Measurements from ENCODE around the gene GNB1. TPM values are rescaled to one million over a fixed set of nuclear protein-coding genes. Genes with fewer than 3 reads are reported as not detected.
A peak's percentile ranks its signal among the peaks of the same experiment; 100 is the strongest.
"Not testable (repeated sequence)": the region's sequence is repeated elsewhere in the genome, so short reads cannot be mapped to it uniquely, and the experiment has no call there.

The GNB1 gene
- total and polyA plus RNA-seq, 7 donors: 32.3 to 100 (median 70.1) TPM

DNA sequence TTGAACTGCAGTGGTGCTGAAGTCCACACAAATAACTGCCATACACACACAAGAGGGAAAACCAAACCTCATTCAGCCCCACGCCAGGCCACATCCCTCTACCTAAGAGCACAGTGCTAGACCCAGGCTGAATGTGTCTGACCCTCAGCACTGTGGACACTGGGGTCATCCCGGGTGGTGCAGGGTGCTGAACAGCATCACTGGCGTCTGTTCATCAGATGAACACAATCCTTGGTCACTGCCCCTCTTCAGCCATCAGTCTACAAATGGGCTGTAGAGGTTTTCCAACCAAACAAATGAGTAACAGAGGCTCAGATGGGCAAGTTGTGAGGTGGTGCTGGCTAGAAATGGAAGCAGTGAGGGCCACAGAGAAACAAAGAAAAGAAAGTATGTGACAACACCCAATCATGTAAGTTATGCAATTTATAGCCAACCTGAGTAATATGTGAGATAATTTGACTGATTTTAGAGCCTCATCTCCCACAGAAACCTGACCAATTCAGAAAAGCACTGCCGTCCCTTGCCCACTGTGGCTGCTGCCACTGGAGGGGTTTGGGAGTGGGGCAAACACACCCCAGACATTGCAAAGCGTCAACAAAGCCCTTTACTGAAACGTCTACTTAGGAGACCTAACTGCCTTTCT lies 27.9 kb downstream of the GNB1 start:
- no peak for DNase-seq
- Histone ChIP-seq H3K4me1 (peaks cover 54% of the 10 kb centered on the region), H3K27me3 (ENCODE audit: insufficient read depth in 3 of 3, low read length in 2 of 3) (no peaks in the 10 kb centered on the region), H3K36me3 (ENCODE audit: insufficient read depth in 1 of 2, low read depth in 1 of 2) (no peaks in the 10 kb centered on the region), H3K9me3 (no peaks in the 10 kb centered on the region), H3K4me3 (no peak overlapping the region), H3K27ac (no peak overlapping the region)
- TF ChIP-seq, protein P1, sequence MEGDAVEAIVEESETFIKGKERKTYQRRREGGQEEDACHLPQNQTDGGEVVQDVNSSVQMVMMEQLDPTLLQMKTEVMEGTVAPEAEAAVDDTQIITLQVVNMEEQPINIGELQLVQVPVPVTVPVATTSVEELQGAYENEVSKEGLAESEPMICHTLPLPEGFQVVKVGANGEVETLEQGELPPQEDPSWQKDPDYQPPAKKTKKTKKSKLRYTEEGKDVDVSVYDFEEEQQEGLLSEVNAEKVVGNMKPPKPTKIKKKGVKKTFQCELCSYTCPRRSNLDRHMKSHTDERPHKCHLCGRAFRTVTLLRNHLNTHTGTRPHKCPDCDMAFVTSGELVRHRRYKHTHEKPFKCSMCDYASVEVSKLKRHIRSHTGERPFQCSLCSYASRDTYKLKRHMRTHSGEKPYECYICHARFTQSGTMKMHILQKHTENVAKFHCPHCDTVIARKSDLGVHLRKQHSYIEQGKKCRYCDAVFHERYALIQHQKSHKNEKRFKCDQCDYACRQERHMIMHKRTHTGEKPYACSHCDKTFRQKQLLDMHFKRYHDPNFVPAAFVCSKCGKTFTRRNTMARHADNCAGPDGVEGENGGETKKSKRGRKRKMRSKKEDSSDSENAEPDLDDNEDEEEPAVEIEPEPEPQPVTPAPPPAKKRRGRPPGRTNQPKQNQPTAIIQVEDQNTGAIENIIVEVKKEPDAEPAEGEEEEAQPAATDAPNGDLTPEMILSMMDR (IDR thresholded peaks at IDR 0.05): no peak
- WGBS, 3 donors: 55 to 65% (median 62%) methylated on average over 6 of the region's 6 CpGs
- no peak for ATAC-seq
- intact Hi-C loops (cut with DNase I): no loop called here

DNA sequence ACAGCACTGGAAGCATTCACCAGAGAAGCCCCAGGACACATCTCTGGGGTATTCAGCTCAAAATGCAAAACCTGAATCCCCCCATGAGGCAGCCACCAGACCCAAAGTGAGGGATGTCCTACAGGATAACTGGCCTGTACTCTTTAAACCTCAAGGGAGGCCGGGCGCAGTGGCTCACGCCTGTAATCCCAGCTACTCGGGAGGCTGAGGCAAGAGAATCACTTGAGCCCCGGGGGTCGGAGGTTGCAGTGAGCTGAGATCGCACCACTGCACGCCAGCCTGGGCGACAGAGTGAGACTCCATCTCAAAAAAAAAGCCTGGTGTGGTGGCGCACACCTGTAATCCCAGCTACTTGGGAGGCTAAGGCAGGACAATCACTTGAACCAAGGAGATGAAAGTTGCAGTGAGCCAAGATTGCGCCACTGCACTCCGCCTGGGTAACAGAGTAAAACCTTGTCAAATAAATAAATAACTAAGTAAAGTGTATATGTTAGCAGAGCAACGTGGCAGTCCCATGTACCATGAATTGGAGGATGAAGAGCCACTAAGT lies 29.1 kb downstream of the GNB1 start:
- intact Hi-C loops (cut with DNase I); H3K4me3 ChIP-seq; ATAC-seq; H3K27me3 ChIP-seq (ENCODE audit: insufficient read depth in 3 of 3, low read length in 2 of 3); H3K9me3 ChIP-seq; H3K36me3 ChIP-seq (ENCODE audit: insufficient read depth in 1 of 2, low read depth in 1 of 2); H3K27ac ChIP-seq; DNase-seq: not testable (repeated sequence)
- 87 to 92% (median 89%) methylated on average over 13 of the region's 13 CpGs for WGBS, 3 donors
- H3K4me1 ChIP-seq: peaks cover 61% of the 10 kb centered on the region

DNA sequence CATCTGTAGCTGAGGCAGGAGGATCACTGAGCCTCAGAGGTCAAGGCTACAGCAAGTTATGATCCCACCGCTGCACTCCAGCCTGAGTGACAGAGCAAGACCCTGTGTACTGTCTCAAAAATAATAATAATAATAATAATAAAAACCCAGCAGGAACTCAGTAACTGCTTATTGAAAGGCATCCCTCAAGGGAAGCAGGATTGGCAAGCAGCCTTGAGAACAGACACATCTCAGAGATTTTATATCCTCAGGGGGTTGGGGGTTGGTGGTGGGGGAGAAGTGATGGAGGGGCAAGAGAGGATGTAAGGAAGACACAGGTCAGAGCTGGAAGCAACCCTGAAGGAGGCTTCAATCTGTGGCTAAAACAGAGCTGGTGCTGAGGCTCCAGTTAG lies 29.6 kb downstream of the GNB1 start:
- no peaks in the 10 kb centered on the region for H3K9me3 ChIP-seq
- TF ChIP-seq, protein P1 (IDR thresholded peaks at IDR 0.05): no peak
- H3K27me3 ChIP-seq (ENCODE audit: insufficient read depth in 3 of 3, low read length in 2 of 3): no peaks in the 10 kb centered on the region
- no peak for DNase-seq
- H3K4me3 ChIP-seq: peak overlapping the region; percentile 3
- H3K27ac ChIP-seq: no peak overlapping the region
- no peak for ATAC-seq
- peaks cover 64% of the 10 kb centered on the region for H3K4me1 ChIP-seq
- intact Hi-C loops (cut with DNase I): no loop called here
- 55 to 70% (median 67%) methylated on average over 1 of the region's 1 CpG for WGBS, 3 donors
- H3K36me3 ChIP-seq (ENCODE audit: insufficient read depth in 1 of 2, low read depth in 1 of 2): no peaks in the 10 kb centered on the region

DNA sequence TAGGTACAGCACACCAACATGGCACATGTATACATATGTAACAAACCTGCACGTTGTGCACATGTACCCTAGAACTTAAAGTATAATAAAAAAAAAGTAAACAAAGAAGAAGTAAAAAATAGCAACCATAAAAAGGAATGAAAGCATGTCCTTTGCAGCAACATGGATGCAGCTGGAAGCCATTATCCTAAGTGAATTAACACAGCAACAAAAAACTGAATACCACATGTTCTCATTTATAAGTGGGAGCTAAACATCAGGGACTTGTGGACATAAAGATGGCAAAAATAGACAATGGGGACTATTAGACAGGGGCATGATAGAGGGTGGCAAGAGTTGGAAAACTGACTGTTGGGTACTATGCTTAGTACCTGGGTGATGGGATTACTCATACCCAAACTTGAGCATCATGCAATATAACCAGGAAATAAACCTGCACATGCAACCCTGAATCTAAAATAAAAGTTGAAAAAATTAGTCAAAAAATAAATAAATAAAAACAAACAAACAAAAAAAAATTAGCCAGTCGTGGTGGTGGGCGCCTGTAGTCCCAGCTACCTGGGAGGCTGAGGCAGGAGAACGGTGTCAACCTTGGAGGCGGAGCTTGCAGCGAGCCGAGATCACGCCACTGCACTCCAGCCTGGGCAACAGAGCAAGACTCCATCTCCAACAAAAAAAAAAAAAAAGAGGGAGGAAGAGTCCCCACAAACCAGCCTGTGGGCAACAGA lies 30.8 kb downstream of the GNB1 start:
- H3K4me3 ChIP-seq; H3K9me3 ChIP-seq; H3K27ac ChIP-seq; DNase-seq; H3K27me3 ChIP-seq (ENCODE audit: insufficient read depth in 3 of 3, low read length in 2 of 3); intact Hi-C loops (cut with DNase I); ATAC-seq; H3K36me3 ChIP-seq (ENCODE audit: insufficient read depth in 1 of 2, low read depth in 1 of 2): not testable (repeated sequence)
- peaks cover 66% of the 10 kb centered on the region for H3K4me1 ChIP-seq
- 70 to 81% (median 80%) methylated on average over 8 of the region's 8 CpGs for WGBS, 3 donors

DNA sequence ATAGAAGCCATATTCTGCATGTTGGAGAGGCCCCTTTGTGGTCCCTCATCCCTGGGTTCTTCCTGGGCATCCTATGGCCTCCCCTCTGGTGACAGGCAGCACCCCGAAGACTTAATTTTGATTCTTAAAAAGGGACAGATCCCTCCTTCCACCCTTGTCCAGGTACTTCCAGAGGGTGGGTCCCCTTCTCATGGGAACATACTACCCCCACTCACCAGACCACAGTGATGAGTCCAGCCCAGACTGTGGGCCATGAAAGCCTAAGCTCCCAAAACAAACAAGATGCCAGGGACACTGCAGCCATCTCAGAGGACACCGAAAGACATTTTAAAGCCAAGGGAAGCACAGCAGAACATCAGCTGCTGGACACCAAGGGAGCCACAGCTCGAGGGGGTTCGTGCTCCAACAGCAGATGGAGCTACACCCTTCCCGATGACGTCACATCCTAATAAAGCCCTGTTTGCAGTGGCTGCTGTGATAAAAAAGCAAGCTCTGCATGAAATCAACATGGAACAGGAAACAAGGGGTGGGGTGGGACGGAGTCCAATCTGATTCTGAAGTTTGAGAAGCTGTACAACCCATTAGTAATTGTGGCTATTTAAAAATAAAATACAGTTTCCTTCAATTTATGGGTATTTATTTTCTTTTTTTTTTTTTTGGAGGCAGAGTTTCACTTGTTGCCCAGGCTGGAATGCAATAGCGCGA lies 32.4 kb downstream of the GNB1 start:
- Histone ChIP-seq H3K4me3 (peak overlapping the region; percentile 39), H3K27ac (peak overlapping the region; percentile 66), H3K9me3 (no peaks in the 10 kb centered on the region), H3K27me3 (ENCODE audit: insufficient read depth in 3 of 3, low read length in 2 of 3) (no peaks in the 10 kb centered on the region), H3K36me3 (ENCODE audit: insufficient read depth in 1 of 2, low read depth in 1 of 2) (no peaks in the 10 kb centered on the region), H3K4me1 (peaks cover 72% of the 10 kb centered on the region)
- intact Hi-C loops (cut with DNase I): no loop called here
- ATAC-seq (peak; percentile 70 to 84 (median 76)), DNase-seq (peak; percentile 60 to 79)
- TF ChIP-seq, protein P1 (IDR thresholded peaks at IDR 0.05): peak; percentile 36
- WGBS, 3 donors: 20 to 27% (median 24%) methylated on average over 9 of the region's 9 CpGs
